GM21737 (cell line): Measurements from ENCODE around the gene CRYBA2.

Experiments used
- ATAC-seq: cut with Tn5 transposase; IDR thresholded peaks from one replicate; pipeline ENCODE4 v1.9.1; 2021; ENCODE audit warnings: mild to moderate bottlenecking, moderate library complexity; ENCODE audit not compliant: unreplicated experiment

CRYBA2 gene

DNA sequence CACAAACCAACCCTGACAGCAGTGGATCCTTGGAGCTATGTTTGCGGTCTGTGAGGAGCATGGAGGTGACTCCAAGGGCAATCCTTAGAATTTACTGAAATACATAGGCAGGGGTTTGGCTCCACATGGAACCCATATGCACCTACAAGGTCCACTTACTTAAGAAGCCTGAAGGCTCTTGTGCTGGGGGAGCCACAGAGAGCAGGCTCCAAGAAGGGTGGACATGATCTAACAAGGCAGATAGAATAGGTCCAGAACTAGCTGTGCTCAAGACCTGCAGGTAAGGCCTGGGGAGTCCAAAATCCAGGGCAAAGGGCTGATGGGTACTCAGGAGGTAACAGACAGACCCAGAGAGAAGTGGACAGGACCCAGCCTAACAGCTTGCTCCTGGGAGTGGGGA is 34.9 kb downstream of the CRYBA2 start:
- no peak for ATAC-seq

DNA sequence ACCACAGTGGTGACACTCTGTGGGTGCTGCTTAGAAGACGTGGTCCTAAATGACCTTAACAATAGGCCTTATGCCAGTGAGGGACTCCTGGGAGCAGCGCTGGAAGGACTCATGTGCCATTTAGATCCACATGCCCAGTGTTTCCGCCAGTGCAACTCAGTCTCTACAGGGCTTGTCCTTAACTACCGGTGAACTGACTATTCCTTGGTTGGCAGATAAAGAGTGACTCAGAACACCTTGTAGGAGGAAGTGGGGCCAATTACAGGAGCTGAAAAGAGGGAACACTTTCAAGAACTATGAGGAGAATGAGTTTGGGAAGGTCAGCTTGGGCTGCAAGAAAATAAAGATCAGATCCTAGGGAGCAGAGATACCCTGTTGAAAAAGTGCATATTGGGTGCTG is 35.6 kb downstream of the CRYBA2 start:
- ATAC-seq = no peak

DNA sequence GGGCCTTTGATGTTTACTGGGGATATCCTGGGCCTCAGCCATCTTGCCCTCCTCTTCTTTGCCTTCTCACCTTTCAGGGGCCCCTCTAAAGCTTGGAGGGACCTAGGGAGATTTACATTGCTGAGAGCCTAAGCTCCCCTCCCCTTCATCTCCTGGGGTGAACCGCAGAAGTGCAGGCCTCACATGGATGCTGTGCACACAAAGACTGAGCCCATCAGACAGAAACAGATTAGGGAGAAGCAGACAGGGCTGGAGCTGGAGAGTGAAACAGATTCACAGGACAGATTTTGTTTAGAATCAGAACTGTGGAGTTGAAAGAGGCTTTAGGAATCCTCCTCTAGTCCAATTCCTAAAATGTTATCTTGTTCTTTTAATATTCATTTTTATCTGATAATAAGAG is 37.2 kb downstream of the CRYBA2 start:
- ATAC-seq = no peak

DNA sequence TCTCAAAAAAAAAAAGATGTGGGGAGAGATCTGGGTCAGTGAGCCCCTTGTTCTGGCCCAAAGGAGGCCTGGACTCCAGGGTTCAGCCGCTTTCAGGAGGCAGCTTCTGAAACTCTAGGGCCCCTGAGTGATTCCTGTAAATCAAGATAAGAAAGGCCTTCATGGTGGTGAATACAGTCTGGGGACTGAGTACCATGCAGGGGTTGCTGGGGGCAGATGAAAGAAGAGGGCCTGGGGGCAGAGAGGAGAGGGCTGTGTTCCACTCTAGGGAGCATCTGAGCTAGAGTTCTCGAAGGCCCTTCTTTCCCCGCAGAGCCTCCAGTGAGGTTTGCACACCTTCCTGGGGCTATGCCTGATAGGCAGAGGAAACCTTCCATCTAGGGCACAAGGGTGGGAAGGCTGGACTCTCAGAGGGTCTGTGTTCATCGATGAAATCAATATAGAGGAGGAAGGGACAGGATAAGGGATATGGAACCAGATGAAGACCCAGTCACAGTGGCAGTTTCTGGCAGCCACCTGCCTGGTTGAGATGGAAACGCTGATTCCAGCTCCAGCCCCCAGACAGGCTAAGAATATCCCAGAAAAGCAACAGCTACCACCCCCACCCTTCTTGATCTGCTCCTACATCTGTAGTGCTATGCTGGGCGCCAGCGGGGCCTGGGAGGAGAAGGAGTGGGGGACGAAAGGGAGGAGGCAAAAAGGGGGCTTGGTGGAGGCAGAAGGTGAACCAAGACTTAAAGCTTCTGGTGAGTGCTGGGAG is 38.5 kb downstream of the CRYBA2 start:
- ATAC-seq = no peak

DNA sequence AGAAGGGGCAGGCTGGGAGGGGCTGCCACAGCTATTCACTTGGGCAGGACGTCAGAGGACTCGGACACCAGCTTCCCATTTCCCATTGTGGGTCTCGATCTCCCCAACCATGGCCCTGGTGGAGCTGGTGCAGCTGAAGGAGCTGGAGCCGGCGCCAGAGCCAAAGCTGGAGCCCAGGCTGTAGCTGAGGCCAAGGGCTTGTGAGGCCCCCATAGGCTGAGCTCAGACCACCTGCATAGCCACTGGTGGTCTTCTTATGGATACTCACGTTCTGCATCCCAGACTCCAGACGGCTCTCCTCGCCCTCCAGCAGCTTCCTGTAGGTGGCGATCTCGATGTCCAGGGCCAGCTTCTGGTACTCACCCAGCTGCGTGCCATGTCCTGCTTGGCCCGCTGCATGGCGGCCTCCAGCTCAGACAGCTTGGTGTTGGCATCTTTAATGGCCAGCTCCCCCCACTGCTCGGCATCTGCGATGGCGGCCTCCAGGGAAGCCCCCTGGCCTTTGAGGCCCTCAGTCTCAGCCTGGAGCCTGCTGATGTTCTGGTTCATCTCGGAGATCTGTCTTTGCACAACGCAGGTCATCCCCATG is 39.8 kb downstream of the CRYBA2 start:
- ATAC-seq = no peak

DNA sequence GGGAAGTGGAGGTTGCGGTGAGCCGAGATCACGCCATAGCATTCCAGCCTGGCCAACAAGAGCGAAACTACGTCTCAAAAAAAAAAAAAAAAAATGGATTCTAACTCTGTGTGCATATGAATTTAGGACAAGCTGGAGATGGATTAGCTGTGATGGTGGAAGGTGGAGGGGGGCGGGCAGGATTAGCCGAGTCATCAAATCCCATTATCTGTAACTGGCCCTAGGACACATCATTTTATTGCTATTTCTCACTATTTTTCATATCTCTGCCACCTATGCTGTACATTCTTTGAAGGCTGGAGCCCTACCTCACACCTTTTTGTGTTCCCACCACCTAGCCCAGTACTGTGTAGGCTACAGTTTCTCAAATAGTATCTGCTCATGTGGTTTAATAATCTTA is 41.1 kb downstream of the CRYBA2 start:
- no peak for ATAC-seq

DNA sequence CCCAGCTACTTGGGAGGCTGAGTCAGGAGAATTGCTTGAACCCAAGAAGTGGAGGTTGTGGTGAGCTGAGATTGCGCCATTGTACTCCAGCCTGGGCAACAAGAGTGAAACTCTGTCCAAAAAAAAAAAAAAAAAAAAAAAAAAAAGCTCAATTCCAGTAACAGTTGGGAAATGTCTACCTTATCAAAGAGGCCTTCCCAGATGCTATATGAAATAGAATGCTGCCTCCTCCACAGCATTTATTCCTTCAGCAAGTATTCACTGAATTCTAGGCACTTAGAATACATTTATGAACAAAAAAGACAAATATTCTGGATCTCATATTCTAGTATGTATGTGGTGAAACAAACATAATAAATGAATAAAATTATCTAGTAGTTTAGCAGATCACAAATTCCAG is 46.6 kb downstream of the CRYBA2 start:
- ATAC-seq = no peak

DNA sequence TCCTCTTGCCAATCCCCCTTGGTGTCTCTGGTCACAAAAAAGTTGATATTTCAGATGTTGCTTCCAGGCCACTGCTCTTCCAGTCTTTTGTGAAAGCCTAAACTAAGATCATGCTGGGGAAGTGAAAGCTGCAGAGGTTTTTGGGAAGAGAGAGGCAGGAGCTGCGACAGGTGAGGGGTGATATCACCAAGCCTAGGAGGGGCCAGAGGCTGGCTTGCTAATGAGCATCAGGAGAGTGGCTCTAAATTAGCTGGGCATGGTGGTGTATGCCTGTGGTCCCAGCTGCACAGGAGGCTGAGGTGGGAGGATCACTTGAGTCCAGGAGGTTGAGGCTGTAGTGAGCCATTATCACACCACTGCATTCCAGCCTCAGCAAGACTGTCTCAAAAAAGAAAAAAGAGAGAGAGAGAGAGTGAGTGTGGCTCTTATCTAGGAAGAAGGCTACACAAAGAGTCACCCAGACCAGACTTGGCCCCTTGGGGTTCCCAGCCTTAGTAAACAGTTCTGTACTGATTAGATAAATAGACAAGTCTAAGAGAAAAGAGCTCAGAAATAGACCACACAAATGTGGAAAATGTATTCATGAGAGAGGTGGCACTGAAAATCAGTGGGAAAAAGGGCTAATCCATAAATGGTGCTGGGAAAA is 48.3 kb downstream of the CRYBA2 start:
- no peak for ATAC-seq
